HG02870 (cell line): ENCODE results near the gene DGKD.

Experiments used
- ATAC-seq: cut with Tn5 transposase; IDR thresholded peaks from one replicate; pipeline ENCODE4 v1.9.1; 2021; ENCODE audit warnings: mild to moderate bottlenecking, moderate library complexity; ENCODE audit not compliant: unreplicated experiment

Gene DGKD

GRCh38 chr2:233490831-233491230, 136.5 kb downstream of the DGKD start:
- ATAC-seq = no peak

GRCh38 chr2:233491326-233491725, 137.0 kb downstream of the DGKD start:
- no peak for ATAC-seq

- no peak for ATAC-seq
Measured at GRCh38 chr2:233492078-233492477, 137.8 kb downstream of the DGKD start.

GRCh38 chr2:233492751-233493150, 138.5 kb downstream of the DGKD start:
- no peak for ATAC-seq

GRCh38 chr2:233495503-233496496, 141.5 kb downstream of the DGKD start:
- no peak for ATAC-seq

- no peak for ATAC-seq
Measured at GRCh38 chr2:233497692-233498091, 143.4 kb downstream of the DGKD start.

- ATAC-seq = no peak
Measured at GRCh38 chr2:233498126-233498525, 143.8 kb downstream of the DGKD start.

GRCh38 chr2:233499928-233500327, 145.6 kb downstream of the DGKD start:
- no peak for ATAC-seq

- peak; percentile 93 for ATAC-seq
Measured at GRCh38 chr2:233501198-233502076, 147.1 kb downstream of the DGKD start.

- ATAC-seq = no peak
Measured at GRCh38 chr2:233503481-233503880, 149.2 kb downstream of the DGKD start.

- ATAC-seq = no peak
Measured at GRCh38 chr2:233503947-233504637, 149.8 kb downstream of the DGKD start.

- ATAC-seq = no peak
Measured at GRCh38 chr2:233513953-233514655, 159.8 kb downstream of the DGKD start.

GRCh38 chr2:233519787-233520611, 165.7 kb downstream of the DGKD start:
- ATAC-seq = peak; percentile 93
